Activated CD4-positive, CD25-positive, alpha-beta regulatory T cell treated with anti-CD3 and anti-CD28 coated beads, Interleukin-2, amount 50 U/mL, for 72 hours (primary cell): ENCODE results near the gene RNPEPL1.

Experiments
- DNase-seq: peaks from one replicate; pipeline ENCODE4 v3.0.0; 2021

Gene RNPEPL1

DNA sequence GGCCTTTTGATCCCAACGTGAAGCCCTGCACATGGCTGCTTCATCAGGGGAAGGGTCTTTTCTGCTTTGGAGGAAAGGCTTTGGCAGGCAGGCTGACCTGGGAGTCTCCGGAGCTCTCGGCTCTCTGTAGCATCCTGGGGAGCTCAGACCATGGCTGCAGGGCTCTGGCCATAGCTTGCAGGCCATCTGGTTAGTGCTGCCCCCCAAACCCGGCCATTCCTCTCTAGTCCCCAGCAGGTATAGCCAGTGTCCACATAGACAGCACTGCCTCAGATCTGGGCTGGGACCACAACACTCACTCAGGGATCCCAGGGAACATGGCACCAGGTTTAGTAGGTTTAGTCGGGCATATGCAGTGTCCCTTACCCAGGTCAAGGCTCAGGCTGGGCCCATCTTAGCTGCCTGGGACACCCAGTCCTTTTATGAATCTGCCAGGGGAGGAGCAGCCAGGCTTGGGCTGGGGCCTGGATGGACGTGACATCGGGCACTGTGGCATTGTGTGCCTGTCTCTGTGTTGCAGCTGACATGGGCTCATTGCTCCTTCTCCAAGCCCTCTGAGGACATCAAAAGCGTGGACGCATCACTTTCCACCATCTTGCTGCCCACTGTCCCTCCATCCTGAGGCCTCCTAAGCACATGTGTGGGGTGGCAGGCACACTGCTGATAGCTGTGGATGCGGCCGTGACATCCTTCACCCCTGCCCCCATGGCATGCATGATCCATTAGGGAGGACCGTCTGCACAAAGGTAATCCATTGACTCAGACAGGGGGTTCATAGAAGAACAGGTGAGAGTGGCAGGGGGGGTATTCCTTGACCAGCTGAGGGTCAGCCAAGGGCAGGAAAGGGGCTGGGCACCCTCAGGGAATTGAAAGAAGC is 37.8 kb downstream of the RNPEPL1 start:
- peak; percentile 13 for DNase-seq

DNA sequence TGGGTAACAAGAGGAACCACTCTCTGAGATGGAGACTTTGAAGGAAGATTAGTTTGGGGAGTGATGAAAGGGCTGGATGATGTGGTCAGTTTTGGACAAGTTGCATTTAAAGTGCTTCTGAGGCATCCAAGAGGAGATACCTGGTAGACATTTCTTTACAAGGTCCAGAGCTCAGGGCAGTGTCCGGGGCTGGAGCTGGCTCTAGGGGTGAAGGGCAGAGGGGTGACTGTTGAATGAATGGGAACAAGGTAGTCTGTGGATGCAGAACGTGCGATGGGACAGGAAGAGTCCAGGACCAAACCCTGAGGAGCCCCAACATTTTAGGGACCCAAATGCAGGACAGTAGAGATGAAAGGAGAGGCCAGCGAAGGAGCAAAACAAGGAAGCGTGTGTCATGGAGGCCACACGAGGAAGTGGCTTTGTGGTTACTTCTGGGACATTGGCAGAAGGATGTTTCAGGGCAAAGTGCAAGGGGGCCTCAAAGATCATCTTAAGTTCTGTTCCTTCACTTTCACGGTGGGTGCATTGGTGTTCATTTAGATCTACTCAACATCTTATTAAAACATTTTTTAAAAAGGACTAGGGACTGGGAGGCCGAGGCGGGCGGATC is 43.4 kb downstream of the RNPEPL1 start:
- peak; percentile 23 for DNase-seq

- DNase-seq, result no peak
These were observed 45.5 kb downstream of the RNPEPL1 start for GRCh38 chr2:240613781-240614180.

DNA sequence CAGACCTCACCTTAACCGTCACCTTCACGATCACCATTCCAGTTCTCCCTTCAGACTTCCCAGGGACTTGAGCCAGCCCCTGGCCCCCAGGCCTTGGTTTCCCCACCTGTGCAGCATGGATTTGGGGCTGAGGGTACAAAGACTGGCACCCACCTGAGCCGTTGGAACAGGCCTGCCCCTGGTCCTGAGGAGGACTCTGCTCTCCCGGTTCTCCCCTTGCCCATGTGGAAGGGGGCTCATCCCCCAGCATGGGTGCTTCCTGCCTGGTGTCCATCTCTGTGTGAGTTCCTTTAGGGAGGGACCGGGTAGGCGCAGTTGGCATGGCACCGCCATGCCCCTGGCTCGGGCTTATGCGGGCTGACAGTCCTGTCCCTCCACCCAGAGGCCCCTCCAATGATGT is 46.1 kb downstream of the RNPEPL1 start:
- peak; percentile 21 for DNase-seq

DNA sequence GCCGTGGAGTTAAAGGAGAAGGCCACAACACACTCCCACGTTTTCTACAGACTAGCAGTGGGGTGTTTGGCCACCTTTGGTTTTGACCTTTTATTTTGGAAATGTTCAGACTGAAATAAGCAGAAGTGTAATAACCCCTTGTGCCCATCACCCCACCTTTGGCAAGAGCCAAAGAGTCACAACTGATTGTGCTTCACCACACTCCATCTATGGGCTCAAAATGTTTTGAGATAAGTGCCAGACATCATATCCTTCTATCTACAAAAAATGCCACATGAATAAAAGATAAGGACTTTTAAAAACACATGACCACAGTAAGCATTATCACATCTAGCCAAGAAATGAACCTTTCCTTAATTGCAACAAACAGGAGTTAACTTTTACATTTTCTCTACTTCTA is 47.1 kb downstream of the RNPEPL1 start:
- peak; percentile 4 for DNase-seq

DNA sequence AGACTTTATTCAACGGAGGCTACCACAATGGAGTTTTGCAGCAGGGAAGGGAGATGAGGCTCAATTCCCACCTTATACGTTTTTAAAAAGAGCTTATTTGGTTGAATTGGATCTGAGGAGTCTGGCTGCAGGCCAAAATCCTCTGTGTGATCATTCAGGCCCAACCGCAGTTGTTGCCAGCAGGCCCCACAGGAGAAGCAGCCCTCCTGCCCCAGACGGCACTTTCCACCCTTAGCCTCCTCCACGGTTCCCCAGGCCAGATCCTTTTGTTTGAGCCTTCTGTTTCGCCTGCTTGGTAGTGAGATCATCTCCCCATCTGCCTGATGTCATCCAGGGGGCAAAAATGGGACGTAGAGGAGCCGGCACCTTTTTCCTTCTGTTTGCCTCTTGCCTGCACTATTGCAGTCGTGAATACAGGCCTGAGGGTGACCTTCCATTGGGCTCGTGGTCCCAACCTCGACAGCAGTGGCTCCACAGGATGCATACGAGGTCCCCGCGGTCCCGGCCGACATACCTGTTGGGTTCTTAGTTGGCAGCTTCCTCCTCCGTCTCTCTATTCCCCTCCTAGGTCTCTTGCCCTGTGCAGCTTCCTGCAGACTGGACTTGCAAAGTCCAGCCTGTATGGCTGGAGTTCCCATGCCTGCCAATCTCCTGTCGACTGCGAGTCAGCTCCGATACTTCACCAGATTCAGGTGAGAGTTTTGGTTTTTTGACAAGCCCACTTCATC is 47.7 kb downstream of the RNPEPL1 start:
- peak; percentile 9 for DNase-seq

- DNase-seq, result peak; percentile 16
These were observed 48.8 kb downstream of the RNPEPL1 start for GRCh38 chr2:240616860-240617666.

DNA sequence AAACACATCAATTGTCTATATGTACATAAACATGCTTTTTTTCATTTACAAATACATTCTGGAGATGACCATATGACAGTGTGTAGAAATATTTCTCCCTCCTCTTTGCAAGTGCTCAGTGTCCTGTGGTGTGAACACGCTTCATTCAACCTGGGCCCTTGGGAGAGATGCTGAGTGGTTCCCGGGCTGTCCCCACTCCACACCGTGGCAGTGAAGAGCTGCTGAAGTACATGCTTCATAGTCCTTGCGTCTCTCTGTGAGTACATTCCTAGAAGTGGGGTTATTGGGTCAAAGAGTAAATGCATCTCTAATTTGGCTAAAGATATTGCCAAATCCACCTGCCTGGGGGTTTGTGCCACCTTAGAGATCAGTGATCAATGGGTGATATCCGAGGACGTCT is 50.5 kb downstream of the RNPEPL1 start:
- DNase-seq, result no peak

DNA sequence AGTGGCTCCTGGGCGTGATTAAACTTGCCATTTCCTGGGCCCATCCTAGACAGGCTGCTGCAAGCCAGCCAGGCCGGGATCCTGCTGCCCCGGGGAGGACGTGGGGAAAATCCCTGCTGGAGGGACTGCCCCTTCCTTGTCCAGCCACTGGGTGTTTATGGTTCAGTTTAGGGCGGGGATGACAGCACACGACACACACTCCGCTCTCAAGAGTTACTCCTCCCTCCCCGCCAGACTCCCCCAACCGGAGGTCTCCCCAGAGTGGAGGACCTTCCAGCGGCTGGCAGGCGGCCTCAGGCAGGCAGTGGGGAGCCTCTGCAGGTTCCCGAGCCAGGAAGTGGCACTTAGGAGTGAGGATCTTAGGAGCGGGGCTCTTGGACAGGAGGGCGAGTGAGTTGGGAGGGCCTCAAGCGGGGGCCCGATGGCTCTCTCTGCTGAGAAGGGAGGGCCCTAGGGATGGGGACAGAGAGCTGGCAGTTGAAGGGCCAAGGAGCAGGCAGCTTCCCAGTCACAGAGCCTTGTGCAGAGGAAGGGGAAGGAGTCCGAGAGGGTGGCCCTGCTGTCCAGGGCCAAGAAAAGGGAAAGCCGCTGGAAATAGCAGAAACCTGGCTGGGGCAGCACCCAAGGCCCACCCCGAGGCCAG is 51.3 kb downstream of the RNPEPL1 start:
- DNase-seq, result peak; percentile 30

DNA sequence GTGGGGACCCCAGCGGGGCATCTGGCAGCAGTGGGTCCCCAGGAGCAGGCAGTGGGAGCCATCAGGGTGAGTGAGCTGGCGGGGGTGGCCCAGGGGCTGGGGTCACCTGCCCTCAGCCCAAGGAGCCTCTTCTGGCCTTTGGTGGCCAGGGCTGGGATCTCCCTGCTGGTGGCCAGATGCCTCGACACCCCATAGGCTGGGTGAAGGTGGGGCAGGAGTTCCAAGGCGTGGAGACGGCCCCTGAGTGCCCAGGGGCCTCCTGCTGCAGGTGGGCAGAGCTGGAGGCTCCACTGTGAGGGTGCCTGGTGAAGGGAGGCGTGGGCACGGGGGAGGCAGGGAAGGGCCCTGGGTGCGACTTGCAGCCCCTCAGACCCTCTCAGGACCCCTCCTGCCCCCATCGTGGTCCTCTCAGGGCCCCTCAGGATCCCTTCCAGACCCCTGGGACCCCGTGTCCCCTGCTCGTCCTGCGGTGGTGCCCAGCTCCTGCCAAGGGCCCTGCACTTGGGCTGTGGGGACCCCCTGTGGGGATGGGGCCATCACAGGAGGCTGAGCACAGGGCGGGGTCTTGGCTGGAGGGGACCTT is 52.0 kb downstream of the RNPEPL1 start:
- DNase-seq, result no peak

GRCh38 chr2:240620859-240621258 is 52.6 kb downstream of the RNPEPL1 start:
- DNase-seq, result peak; percentile 27

- peak; percentile 29 for DNase-seq
These were observed 53.8 kb downstream of the RNPEPL1 start for GRCh38 chr2:240622060-240622411.

DNA sequence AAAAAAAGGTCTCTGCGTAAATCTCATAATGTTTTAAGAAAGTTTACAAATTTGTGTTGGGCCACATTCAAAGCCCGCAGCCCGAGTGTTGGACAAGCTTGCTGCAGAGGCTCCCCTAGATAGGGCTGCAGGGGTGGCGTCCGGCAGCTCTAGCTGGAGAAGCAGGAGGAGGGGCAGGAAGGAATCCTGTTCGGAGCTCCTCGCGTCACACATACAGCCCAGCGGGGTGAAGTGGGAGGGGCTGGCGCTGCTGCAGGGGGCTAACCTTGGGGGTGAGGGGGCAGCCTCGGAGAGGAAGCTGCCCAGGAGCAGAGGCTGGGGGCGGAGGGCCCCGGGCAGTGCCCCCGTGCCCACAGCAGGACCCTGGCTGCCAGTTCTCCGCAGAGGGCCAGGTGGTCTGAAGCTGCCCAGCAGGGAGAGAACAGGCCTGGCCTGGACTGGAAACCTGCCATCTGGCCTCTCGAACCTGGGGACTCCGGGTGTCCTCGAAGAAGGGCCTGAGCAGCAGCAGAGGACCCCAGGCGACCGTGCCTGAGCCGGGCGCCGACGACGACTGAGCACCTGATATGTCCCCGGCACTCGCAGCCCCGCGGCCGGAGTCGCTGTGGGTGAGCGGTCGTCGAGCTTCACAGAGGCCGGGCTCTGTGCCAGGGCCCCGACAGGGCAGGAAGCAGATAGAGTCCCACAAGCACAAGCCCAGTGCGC is 54.4 kb downstream of the RNPEPL1 start:
- peak; percentile 43 for DNase-seq

DNA sequence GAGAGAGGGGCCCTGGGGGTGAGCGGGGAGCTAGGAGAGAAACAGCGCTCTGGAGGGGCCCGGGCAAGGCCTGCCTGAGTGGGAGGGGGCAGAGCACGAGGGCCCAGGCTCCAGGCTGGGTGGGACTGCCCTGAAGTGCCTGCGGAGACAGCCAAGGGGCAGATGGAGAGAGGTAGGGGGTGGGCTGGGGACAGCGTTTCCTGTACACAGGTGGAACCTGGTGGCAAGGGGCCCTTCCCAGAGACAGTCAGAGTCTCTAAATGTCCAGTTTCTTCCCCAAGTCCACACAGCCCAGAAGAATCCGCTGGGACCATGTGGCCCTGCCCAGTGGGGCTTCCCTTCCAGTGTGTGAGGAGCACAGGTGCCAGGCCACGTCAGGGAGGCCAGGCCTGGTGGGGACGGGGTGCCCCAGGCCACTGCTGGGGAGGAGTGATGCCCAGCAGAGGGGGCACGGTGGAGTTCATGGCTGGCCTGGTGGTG is 55.3 kb downstream of the RNPEPL1 start:
- DNase-seq, result peak; percentile 29

GRCh38 chr2:240624011-240624949 is 56.0 kb downstream of the RNPEPL1 start:
- DNase-seq, result peak; percentile 29

GRCh38 chr2:240624950-240625621 is 56.8 kb downstream of the RNPEPL1 start, which contains the start of gene GPR35:
Gene GPR35, plus strand, starts transcription at chr2:240625480. Its CDS starts 4,473 bp downstream, at chr2:240629953.
- peak; percentile 51 for DNase-seq

- peak; percentile 25 for DNase-seq
These were observed 58.4 kb downstream of the RNPEPL1 start for GRCh38 chr2:240626531-240627300.

- peak; percentile 26 for DNase-seq
These were observed 59.6 kb downstream of the RNPEPL1 start for GRCh38 chr2:240627736-240628506.
